Small intestine (tissue), 7 donors: Measurements from ENCODE around the gene LARGE2. TPM values are rescaled to one million over a fixed set of nuclear protein-coding genes. Genes with fewer than 3 reads are reported as not detected.

Experiments used
- DNase-seq, 2 donors: peaks; one replicate each; pipeline versions ENCODE4 v3.0.0 to v3.0.0-alpha.2; 2013
- FAIRE-seq: peaks from 2 replicates; lab custom pipeline; 2012; peaks lifted over from hg19 to GRCh38; lab: Jason Lieb, UNC
- H3K27ac ChIP-seq, 3 donors: one replicate each; pipeline ENCODE4 v1.5.1; 2013; ENCODE audit warnings: low read length in 2 of 3, mild to moderate bottlenecking in 2 of 3, control low read depth in 1 of 3, inconsistent platforms in 1 of 3, low read depth in 1 of 3, moderate library complexity in 1 of 3
- H3K27me3 ChIP-seq, 3 donors: one replicate each; pipeline ENCODE4 v1.6.1; 2013; ENCODE audit warnings: low read length in 3 of 3, inconsistent platforms in 1 of 3; ENCODE audit not compliant: control insufficient read depth in 3 of 3, insufficient read depth in 3 of 3
- H3K36me3 ChIP-seq, 3 donors: one replicate each; pipeline ENCODE4 v1.6.1; 2013; ENCODE audit warnings: low read length in 3 of 3, inconsistent platforms in 1 of 3, low read depth in 1 of 3, mild to moderate bottlenecking in 1 of 3, moderate library complexity in 1 of 3; ENCODE audit not compliant: control insufficient read depth in 3 of 3, insufficient read depth in 2 of 3
- H3K4me1 ChIP-seq, 3 donors: one replicate each; pipeline ENCODE4 v1.6.1; 2013; ENCODE audit warnings: low read length in 2 of 3, inconsistent platforms in 1 of 3, low read depth in 1 of 3, mild to moderate bottlenecking in 1 of 3, moderate library complexity in 1 of 3; ENCODE audit not compliant: control insufficient read depth in 3 of 3, insufficient read depth in 2 of 3
- H3K4me3 ChIP-seq, 3 donors: one replicate each; pipeline ENCODE4 v1.5.1; 2013; ENCODE audit warnings: low read length in 3 of 3, control low read depth in 1 of 3, inconsistent platforms in 1 of 3, low read depth in 1 of 3, mild to moderate bottlenecking in 1 of 3, moderate library complexity in 1 of 3
- H3K9me3 ChIP-seq, 2 donors: one replicate each; pipeline ENCODE4 v1.6.1; 2013; ENCODE audit warnings: low read depth in 1 of 2, low read length in 1 of 2; ENCODE audit not compliant: control insufficient read depth in 2 of 2, insufficient read depth in 1 of 2
- WGBS, 3 donors: extraction: QIAGEN DNeasy Blood & Tissue Kit; methylation state at CpG; one replicate each; pipeline ENCODE4 v1.1.7; 2013; 5-methylcytosine and 5-hydroxymethylcytosine counted together
- polyA plus RNA-seq, 4 donors: library from polyadenylated mRNA; stranded (reverse) in 3 of 4; unstranded in 1 of 4; fragments of 200-250 nt in 3 of 4; fragments of 120-200 nt in 1 of 4; gene quantifications; one replicate each; pipeline versions ENCODE4 v1.2.1 to v1.2.3, GENCODE V29; 2013
- donor health status: healthy with polysubstance abuse.
- donor health status: control.
- donor health status: control.
- donor health status: Bipolar disorder and iron deficiency.
- donor health status: healthy.

The LARGE2 gene
- polyA plus RNA-seq, 4 donors: 0.22 to 10.7 (median 1.9) TPM

DNA sequence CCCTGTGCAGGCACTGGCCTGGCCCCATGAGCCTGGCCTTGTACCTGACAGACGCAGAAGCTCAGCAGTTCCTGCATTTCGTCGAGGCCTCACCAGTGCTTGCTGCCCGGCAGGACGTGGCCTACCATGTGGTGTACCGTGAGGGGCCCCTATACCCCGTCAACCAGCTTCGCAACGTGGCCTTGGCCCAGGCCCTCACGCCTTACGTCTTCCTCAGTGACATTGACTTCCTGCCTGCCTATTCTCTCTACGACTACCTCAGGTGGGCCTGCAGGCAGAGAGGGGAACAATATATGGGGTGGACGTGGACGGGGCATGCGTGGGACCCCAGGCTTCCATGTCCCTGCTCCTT, 4.9 kb downstream of the LARGE2 start:
- Histone ChIP-seq H3K4me3 (no peak overlapping the region), H3K27ac (no peak overlapping the region), H3K36me3 (peaks cover 0 to 45% (median 0%) of the 10 kb centered on the region in 3 donors), H3K4me1 (peaks cover 0 to 15% (median 1%) of the 10 kb centered on the region in 3 donors), H3K27me3 (peaks cover 0 to 11% (median 3%) of the 10 kb centered on the region in 3 donors), H3K9me3 (no peaks in the 10 kb centered on the region)
- WGBS, 3 donors: 65 to 80% (median 80%) methylated on average over 15 of the region's 15 CpGs
- FAIRE-seq (no peak), DNase-seq (no peak)

DNA sequence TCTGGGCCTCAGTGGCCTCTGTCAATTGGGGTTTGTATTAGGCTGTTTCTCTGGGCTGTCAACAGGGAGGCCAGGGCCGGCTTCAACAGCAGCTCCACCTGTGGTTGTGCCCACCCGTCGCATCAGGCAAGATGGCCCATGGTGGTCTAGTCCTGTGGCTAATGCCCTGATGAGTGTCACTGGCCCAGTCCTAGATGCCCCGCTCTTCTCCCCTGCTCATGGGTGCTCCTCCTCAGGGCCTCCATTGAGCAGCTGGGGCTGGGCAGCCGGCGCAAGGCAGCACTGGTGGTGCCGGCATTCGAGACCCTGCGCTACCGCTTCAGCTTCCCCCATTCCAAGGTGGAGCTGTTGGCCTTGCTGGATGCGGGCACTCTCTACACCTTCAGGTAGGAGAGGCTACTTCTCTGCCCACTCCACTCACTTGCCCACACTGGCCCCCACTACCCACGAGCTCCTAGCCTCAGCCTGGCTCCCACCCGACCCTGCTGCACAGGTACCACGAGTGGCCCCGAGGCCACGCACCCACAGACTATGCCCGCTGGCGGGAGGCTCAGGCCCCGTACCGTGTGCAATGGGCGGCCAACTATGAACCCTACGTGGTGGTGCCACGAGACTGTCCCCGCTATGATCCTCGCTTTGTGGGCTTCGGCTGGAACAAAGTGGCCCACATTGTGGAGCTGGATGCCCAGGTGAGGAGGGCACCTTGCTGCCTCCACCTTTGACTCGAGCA, 5.4 kb downstream of the LARGE2 start:
- FAIRE-seq (no peak), DNase-seq (no peak)
- Histone ChIP-seq H3K27ac (no peak overlapping the region), H3K9me3 (no peaks in the 10 kb centered on the region), H3K27me3 (peaks cover 0 to 11% (median 3%) of the 10 kb centered on the region in 3 donors), H3K4me3 (no peak overlapping the region), H3K4me1 (peaks cover 0 to 15% (median 0%) of the 10 kb centered on the region in 3 donors), H3K36me3 (peaks cover 0 to 46% (median 0%) of the 10 kb centered on the region in 3 donors)
- WGBS, 3 donors: 91 to 96% (median 91%) methylated on average over 27 of the region's 27 CpGs

DNA sequence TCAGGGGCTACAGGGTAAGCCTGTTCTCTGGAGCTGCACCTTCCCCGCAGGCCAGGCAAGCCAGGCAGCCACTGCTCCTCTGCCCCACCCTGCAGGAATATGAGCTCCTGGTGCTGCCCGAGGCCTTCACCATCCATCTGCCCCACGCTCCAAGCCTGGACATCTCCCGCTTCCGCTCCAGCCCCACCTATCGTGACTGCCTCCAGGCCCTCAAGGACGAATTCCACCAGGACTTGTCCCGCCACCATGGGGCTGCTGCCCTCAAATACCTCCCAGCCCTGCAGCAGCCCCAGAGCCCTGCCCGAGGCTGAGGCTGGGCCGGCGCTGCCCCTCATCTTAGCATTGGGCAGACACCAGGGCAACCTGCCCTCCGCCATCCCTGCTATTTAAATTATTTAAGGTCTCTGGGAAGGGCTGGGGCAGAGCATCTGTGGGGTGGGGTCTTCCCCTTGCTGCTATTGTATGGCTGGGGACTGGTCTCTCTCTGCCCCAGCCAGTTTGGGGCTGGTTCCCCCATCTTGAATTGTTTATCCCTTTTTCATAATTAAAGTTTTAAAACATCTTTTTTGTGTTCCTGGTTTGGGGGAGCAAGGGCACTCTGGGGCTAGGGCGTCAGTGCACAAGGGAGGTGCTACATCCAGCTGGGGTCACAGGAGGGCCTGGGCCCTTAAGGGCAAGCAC, 6.2 kb downstream of the LARGE2 start:
- FAIRE-seq (no peak), DNase-seq (no peak)
- H3K36me3 ChIP-seq: peaks cover under 1 to 54% (median 2%) of the 10 kb centered on the region in 3 donors
- H3K4me3 ChIP-seq: no peak overlapping the region
- no peaks in the 10 kb centered on the region for H3K9me3 ChIP-seq
- 82 to 87% (median 82%) methylated on average over 13 of the region's 13 CpGs for WGBS, 3 donors
- H3K27ac ChIP-seq: no peak overlapping the region
- H3K27me3 ChIP-seq: peaks cover 0 to 5% (median 0%) of the 10 kb centered on the region in 3 donors
- peaks cover 0 to 15% (median 0%) of the 10 kb centered on the region in 3 donors for H3K4me1 ChIP-seq

DNA sequence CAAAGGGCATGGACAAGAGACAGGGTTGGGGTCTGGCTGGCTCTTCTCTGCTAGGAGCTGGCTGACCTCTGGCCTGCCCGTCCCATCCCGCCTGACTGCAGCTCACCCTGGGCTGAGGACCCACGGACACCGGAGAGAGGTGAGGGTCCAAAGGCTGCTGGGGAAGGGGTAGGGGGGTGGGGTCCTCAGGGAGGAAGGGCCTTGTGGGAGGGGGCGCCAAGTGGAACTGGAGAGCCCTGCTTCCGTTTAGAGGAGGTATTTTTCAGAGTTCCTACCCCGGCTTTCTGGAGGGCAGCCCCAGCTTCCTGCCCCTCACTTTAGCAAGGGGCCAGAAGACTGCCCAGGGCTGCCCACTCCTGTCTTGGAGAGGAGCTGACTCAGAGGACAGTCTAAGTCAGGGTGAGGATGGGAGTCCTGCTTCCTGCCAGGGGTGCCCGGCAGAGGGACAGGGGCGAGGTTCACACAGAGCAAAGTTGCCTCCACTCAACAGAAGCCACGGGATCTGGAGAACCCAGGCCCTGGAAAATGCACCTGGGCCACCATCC, 7.1 kb downstream of the LARGE2 start:
- H3K9me3 ChIP-seq: no peaks in the 10 kb centered on the region
- whole genome bisulfite sequencing, 3 donors: 47 to 53% (median 48%) methylated on average over 10 of the region's 10 CpGs
- H3K36me3 ChIP-seq: peaks cover 2 to 61% (median 3%) of the 10 kb centered on the region in 3 donors
- no peak overlapping the region for H3K4me3 ChIP-seq
- H3K27me3 ChIP-seq: no peaks in the 10 kb centered on the region
- no peak for FAIRE-seq
- peak overlapping the region in 1 of 3 donors; percentile 11 for H3K27ac ChIP-seq
- peak in 1 of 2 donors; percentile 22 for DNase-seq
- peaks cover 0 to 15% (median 0%) of the 10 kb centered on the region in 3 donors for H3K4me1 ChIP-seq

DNA sequence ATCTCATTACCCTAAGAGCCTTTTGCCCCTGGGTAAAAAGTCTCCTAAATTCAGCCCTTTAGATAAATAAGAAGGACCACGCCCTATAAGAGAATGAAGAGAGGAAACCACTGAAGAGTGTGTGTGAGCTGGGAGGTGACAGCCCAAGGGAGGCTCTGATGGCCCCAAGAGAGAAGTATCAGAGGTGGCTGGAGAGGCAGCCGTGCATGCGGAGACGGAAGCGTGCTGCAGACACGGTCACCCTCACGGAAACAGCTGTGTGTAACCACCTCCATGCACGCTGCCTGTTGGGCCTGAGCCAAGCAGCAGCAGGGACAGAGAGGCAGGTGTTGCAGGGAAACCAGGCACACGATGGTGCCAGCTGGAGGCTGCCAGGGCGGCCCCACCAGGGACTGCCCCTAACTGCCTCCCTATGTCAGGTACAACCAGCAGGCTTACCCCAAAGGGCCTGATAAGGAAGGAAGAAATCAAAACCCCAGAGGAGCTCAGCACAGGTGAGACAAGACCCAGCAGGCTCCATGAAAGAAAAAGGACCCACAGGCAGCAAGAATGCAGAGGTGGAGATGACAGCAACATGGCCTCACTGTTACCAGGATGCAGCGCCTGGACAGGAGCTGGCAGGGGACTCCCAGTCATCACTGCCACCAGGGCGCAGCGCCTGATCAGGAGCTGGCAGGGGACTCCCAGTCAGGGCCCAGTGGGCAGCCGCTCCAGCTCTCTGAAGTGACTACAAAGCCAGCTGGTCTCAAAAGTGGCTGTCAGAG, 7.8 kb downstream of the LARGE2 start:
- no peaks in the 10 kb centered on the region for H3K9me3 ChIP-seq
- 13 to 48% (median 32%) methylated on average over 14 of the region's 14 CpGs for WGBS, 3 donors
- no peak for FAIRE-seq

DNA sequence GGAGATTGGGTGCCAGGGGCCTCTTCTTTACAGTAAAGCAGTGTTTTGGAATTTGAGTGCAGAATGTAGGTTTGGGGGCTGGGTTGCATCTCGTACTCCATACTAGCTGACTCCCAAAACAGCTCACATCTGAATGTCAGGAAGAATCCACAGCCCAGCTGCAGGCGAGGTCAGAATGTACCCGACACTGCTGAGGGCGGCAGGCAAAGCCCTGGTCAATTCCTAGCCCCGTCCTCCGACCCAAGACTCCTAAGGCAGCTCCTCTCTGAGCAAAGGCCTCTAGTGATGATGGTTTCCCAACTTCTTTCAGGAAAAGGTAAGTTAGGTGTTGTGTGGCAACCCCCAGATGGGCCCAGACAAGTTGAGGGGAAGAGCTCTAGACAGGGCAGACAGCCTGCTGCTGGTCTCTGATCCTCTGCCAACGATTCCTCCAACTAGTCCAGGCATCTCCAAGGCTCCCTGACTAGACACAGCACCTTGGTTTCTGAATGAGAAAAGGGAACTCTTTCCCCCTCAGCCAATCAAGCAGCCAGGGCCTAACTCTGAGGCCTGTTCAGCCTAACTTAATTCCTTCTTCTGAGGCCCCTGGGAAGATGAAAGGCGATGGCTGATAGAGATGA, 8.6 kb downstream of the LARGE2 start:
- FAIRE-seq (no peak), DNase-seq (no peak)
- no peak overlapping the region for H3K4me3 ChIP-seq
- H3K27ac ChIP-seq: no peak overlapping the region
- 79 to 83% (median 82%) methylated on average over 8 of the region's 8 CpGs for WGBS, 3 donors
- H3K27me3 ChIP-seq: no peaks in the 10 kb centered on the region
- no peaks in the 10 kb centered on the region for H3K9me3 ChIP-seq
- peaks cover 0 to 15% (median 0%) of the 10 kb centered on the region in 3 donors for H3K4me1 ChIP-seq
- peaks cover 3 to 71% (median 6%) of the 10 kb centered on the region in 3 donors for H3K36me3 ChIP-seq

More for the DNA sequence above, 7.8 kb downstream of the LARGE2 start:
- H3K4me3 ChIP-seq: no peak overlapping the region
- peak; percentile 45 to 72 for DNase-seq
- peak overlapping the region in 1 of 3 donors; percentile 11 for H3K27ac ChIP-seq
- peaks cover 0 to 15% (median 0%) of the 10 kb centered on the region in 3 donors for H3K4me1 ChIP-seq
- peaks cover 2 to 68% (median 3%) of the 10 kb centered on the region in 3 donors for H3K36me3 ChIP-seq
- H3K27me3 ChIP-seq: no peaks in the 10 kb centered on the region

DNA sequence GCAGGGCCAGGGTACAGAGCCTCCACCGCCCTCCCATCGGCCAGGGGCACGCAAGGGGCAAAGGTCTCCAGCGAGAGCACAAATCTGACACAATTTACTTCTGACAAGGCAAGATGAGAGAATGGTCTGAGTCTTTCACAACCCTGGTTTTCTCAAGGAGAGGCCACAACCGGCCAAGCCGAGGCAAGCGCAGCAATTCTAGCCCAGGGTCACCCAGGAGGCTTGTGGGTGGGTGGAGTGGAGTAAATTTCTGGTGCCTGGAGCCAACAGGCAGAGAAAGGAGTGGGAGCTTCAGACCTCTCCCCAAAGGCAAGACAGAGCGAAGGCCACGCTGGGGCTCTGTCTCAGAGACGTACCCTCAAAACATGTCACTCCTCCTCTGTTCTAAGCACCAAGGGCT, 9.3 kb downstream of the LARGE2 start:
- H3K9me3 ChIP-seq: no peaks in the 10 kb centered on the region
- peaks cover 6 to 69% (median 6%) of the 10 kb centered on the region in 3 donors for H3K36me3 ChIP-seq
- FAIRE-seq (no peak), DNase-seq (no peak)
- WGBS, 3 donors: 86 to 88% (median 88%) methylated on average over 10 of the region's 10 CpGs
- H3K4me3 ChIP-seq: no peak overlapping the region
- no peaks in the 10 kb centered on the region for H3K27me3 ChIP-seq
- peaks cover 0 to 15% (median 0%) of the 10 kb centered on the region in 3 donors for H3K4me1 ChIP-seq
- no peak overlapping the region for H3K27ac ChIP-seq
